ENCODE measurements around the gene HAPLN1. TPM values are rescaled to one million over a fixed set of nuclear protein-coding genes. Genes with fewer than 3 reads are reported as not detected.
A peak's percentile ranks its signal among the peaks of the same experiment; 100 is the strongest.

HAPLN1 gene
- total RNA-seq, 4 donors from 2014 or later, result 0.31 to 1.8 (median 0.86) TPM

DNA sequence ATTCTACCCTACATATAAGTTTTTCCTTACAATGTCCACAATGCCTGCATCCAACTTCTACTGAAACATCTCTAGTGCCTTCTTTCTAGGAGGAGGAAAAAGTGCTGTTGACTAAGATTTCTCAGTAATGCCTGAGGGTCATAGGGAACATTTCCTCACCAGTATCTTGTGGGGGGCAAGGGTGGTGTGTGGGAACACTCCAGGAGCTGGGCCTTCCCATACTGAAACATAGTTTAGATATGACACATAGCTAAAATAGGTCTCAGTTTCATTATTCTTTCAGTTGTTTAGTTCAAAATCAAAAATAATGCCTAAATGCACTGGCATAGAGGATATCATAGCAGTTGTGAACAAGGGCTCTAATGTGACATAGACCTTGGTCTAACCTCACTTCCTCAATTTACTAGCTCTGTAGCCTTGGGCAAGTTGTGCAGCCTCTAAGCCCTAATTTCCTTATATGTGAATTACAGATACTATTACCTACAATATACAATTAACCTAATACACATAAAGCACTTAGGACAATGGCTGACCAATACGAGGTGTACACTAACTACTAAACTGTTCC lies 66.1 kb downstream of the HAPLN1 start:
- H3K27ac ChIP-seq, result no peak overlapping the region
- no peak overlapping the region for H3K4me3 ChIP-seq
- TF ChIP-seq EP300 (IDR thresholded peaks at IDR 0.05) (no peak), CTCF (IDR thresholded peaks at IDR 0.05) (no peak), POLR2A (IDR thresholded peaks at IDR 0.05) (no peak), POLR2AphosphoS5 (IDR thresholded peaks at IDR 0.05) (no peak)
- H3K4me1 ChIP-seq, result no peaks in the 10 kb centered on the region
- ATAC-seq, result no peak
- no peaks in the 10 kb centered on the region for H3K36me3 ChIP-seq
- no peaks in the 10 kb centered on the region for H3K27me3 ChIP-seq
- H3K9me3 ChIP-seq, result no peaks in the 10 kb centered on the region
- 78 to 95% methylated on average over 1 of the region's 1 CpG for WGBS, 2 donors (ENCODE audit: low coverage in 1 of 2)

- Histone ChIP-seq H3K27me3 (no peaks in the 10 kb centered on the region), H3K4me1 (no peaks in the 10 kb centered on the region), H3K27ac (no peak overlapping the region), H3K4me3 (no peak overlapping the region), H3K36me3 (no peaks in the 10 kb centered on the region), H3K9me3 (no peaks in the 10 kb centered on the region)
- TF ChIP-seq CTCF (IDR thresholded peaks at IDR 0.05) (no peak), POLR2AphosphoS5 (IDR thresholded peaks at IDR 0.05) (no peak), POLR2A (IDR thresholded peaks at IDR 0.05) (no peak), EP300 (IDR thresholded peaks at IDR 0.05) (no peak)
- no peak for ATAC-seq
- 27 to 33% methylated on average over 2 of the region's 2 CpGs for WGBS, 2 donors (ENCODE audit: low coverage in 1 of 2)
Measured at GRCh38 chr5:83653669-83654068, 67.0 kb downstream of the HAPLN1 start.

GRCh38 chr5:83645936-83646335 lies 74.7 kb downstream of the HAPLN1 start:
- 43 to 50% methylated on average over 1 of the region's 1 CpG for WGBS, 2 donors (ENCODE audit: low coverage in 1 of 2)
- no peaks in the 10 kb centered on the region for H3K36me3 ChIP-seq
- no peak overlapping the region for H3K27ac ChIP-seq
- no peaks in the 10 kb centered on the region for H3K4me1 ChIP-seq
- H3K9me3 ChIP-seq, result no peaks in the 10 kb centered on the region
- H3K4me3 ChIP-seq, result no peak overlapping the region
- peak; percentile 65 for ATAC-seq
- no peak for TF ChIP-seq CTCF (IDR thresholded peaks at IDR 0.05)
- TF ChIP-seq EP300 (IDR thresholded peaks at IDR 0.05), result no peak
- TF ChIP-seq POLR2AphosphoS5 (IDR thresholded peaks at IDR 0.05), result no peak
- no peak for TF ChIP-seq POLR2A (IDR thresholded peaks at IDR 0.05)
- no peaks in the 10 kb centered on the region for H3K27me3 ChIP-seq

- H3K27ac ChIP-seq, result no peak overlapping the region
- no peaks in the 10 kb centered on the region for H3K4me1 ChIP-seq
- H3K27me3 ChIP-seq, result no peaks in the 10 kb centered on the region
- no peaks in the 10 kb centered on the region for H3K9me3 ChIP-seq
- ATAC-seq, result no peak
- TF ChIP-seq CTCF (IDR thresholded peaks at IDR 0.05) (no peak), POLR2A (IDR thresholded peaks at IDR 0.05) (no peak), POLR2AphosphoS5 (IDR thresholded peaks at IDR 0.05) (no peak), EP300 (IDR thresholded peaks at IDR 0.05) (no peak)
- 92 to 100% methylated on average over 1 to 9 of the region's 14 CpGs for WGBS, 2 donors (ENCODE audit: low coverage in 1 of 2)
- H3K36me3 ChIP-seq, result no peaks in the 10 kb centered on the region
- no peak overlapping the region for H3K4me3 ChIP-seq
Measured at GRCh38 chr5:83644301-83644700, 76.4 kb downstream of the HAPLN1 start.

DNA sequence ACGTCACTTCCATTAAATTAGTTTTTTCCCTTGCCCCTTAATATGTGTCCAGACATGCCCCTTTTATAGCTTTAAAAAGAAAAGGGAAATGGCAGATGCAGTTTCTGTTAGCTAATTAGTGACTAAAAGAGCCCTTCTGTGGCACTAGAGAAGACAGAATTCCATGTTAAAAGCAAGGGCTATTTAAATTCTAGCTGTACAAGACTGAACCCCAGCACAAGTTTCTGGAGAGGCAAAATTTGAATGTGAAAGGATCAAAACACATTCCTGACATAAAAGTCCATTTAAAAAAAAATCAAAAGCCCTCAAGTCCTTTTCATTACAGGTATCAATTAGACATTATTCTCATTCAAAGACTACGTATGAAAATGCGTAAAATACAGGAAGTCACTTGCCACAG lies 78.7 kb downstream of the HAPLN1 start:
- Histone ChIP-seq H3K9me3 (no peaks in the 10 kb centered on the region), H3K36me3 (no peaks in the 10 kb centered on the region), H3K4me1 (no peaks in the 10 kb centered on the region), H3K27ac (no peak overlapping the region), H3K27me3 (no peaks in the 10 kb centered on the region), H3K4me3 (no peak overlapping the region)
- 70 to 89% methylated on average over 3 of the region's 3 CpGs for WGBS, 2 donors (ENCODE audit: low coverage in 1 of 2)
- ATAC-seq, result no peak
- TF ChIP-seq POLR2A (IDR thresholded peaks at IDR 0.05) (no peak), EP300 (IDR thresholded peaks at IDR 0.05) (no peak), POLR2AphosphoS5 (IDR thresholded peaks at IDR 0.05) (no peak), CTCF (IDR thresholded peaks at IDR 0.05) (no peak)
